HG03378 (cell line): ENCODE results near the gene ABCB8.

Source experiments
- ATAC-seq: cut with Tn5 transposase; IDR thresholded peaks from one replicate; pipeline ENCODE4 v1.9.1; 2021; ENCODE audit warnings: mild to moderate bottlenecking, moderate library complexity; ENCODE audit not compliant: unreplicated experiment

ABCB8 gene

GRCh38 chr7:151070574-151070960, 42.3 kb downstream of the ABCB8 start:
- no peak for ATAC-seq

DNA sequence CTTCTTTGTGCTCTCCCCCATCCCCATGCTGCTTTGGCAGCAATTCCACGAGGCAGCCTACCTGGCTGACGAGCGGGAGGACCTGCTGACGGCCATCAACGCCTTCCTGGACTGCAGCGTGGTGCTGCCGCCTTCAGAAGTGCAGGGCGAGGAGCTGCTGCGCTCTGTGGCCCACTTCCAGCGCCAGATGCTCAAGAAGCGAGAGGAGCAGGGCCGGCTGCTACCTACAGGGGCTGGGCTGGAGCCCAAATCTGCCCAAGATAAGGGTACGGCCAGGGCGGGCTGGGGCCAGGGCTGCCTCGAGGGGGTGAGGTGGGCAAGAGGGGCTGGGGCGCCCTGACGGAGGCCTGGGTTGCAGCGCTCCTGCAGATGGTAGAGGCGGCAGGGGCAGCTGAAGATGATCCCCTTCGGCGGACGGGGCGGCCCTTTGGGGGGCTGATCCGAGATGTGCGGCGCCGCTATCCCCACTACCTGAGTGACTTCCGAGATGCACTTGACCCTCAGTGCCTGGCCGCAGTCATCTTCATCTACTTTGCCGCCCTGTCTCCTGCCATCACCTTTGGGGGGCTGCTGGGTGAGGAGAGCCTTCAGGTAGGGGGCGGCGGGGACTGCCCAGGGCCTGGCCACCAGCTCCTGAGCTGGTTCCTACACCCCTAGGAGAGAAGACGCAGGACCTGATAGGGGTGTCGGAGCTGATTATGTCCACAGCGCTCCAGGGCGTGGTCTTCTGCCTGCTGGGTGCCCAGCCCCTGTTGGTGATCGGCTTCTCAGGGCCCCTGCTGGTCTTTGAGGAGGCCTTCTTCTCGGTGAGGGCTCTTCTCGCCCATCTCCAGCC, 43.0 kb downstream of the ABCB8 start:
- ATAC-seq, result no peak

DNA sequence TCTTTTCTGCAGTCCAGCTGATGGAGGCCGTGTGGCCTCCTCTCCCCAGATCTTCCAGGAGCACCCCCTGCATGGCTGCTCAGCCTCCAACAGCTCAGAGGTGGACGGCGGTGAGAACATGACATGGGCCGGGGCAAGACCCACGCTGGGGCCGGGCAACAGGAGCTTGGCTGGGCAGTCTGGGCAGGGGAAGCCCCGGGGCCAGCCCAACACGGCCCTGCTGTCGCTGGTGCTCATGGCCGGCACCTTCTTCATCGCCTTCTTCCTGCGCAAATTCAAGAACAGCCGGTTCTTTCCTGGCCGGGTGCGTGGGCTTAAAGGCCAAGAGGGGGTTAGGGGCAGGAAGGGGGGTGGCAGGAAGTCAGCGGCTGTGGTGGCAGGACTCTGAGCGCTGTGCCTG, 45.7 kb downstream of the ABCB8 start:
- no peak for ATAC-seq

DNA sequence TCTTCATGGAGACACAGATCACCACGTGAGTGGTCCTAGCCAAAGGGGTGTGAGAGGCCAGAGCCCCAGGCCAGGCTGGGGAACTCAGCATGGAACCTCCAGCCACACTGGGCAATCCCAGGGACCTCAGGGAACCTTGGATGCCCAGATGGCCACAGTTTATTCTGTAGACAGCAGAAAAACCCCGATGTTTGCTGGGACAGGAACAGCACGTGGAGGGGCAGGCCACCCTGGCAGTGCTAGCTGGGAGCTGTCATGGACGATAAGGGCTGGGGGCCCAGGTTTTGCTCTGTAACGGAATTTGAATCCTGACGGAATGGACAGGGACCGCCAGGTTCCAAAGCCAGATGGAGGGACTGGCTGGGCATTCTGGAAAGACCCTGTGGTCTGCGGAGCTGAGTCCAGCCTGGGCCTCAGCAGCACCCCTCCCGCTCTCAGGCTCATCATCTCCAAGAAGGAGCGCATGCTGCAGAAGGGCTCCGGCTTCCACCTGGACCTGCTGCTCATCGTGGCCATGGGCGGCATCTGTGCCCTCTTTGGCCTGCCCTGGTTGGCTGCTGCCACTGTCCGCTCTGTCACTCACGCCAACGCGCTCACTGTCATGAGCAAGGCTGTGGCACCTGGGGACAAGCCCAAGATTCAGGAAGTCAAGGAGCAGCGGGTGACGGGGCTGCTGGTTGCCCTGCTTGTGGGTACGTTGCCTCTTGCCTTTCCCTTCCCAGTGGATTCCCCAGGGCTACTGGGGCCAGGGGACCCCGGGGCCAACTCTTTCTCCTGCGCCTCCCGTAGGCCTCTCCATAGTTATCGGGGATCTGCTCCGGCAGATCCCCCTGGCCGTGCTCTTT, 46.8 kb downstream of the ABCB8 start:
- ATAC-seq, result no peak

DNA sequence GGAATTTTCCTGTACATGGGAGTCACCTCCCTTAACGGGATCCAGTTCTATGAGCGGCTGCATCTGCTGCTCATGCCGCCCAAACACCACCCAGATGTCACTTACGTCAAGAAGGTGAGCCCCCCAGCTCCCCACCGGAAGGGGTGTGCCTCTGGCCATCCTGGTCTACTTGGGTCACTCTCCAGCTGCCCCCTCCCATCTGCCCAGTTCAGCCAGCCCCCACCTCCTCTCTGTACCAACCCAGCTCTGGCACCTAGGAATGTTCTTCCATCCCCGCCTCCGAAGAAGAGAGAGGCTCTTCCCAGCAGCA, 47.4 kb downstream of the ABCB8 start:
- no peak for ATAC-seq

- no peak for ATAC-seq
Measured at GRCh38 chr7:151075978-151076426, 47.8 kb downstream of the ABCB8 start.

- no peak for ATAC-seq
Measured at GRCh38 chr7:151076863-151077704, 48.8 kb downstream of the ABCB8 start.

DNA sequence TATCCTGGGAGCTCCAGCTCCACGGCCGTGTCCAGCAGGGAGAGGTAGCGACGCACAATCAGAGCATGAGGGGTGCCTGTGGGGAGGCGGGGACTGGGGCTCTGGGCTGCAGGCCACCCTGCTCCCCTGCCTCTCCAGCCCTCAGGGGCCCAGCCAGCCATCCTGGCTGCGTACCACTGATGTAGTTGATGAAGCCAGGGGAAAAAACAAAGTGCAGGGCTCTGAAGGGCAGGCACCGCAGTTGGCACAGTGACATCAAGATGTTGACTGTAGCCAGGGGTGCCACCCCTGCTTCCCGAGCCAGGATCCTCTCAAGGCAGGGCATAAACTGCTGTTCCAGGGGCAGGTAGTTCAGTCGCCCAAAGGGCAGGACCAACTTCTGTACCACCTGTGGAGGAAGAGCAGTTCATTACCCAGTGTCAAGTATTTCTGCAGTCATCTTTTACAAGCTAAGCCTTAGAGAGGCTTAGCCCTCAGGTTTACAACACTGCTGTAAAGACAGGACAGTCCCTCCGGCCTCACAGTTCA, 49.5 kb downstream of the ABCB8 start:
- no peak for ATAC-seq

GRCh38 chr7:151078233-151079040, 50.2 kb downstream of the ABCB8 start:
- ATAC-seq, result no peak

GRCh38 chr7:151079199-151079910, 51.1 kb downstream of the ABCB8 start:
- no peak for ATAC-seq

GRCh38 chr7:151080067-151080521, 51.8 kb downstream of the ABCB8 start:
- no peak for ATAC-seq

GRCh38 chr7:151080522-151081169, 52.4 kb downstream of the ABCB8 start, which contains the start of gene FASTK:
Gene FASTK, minus strand, starts transcription at chr7:151080809. Its CDS starts 43 bp downstream, at chr7:151080766.
- peak; percentile 63 for ATAC-seq

- no peak for ATAC-seq
Measured at GRCh38 chr7:151081170-151082101, 53.2 kb downstream of the ABCB8 start.

- no peak for ATAC-seq
Measured at GRCh38 chr7:151082141-151083070, 54.2 kb downstream of the ABCB8 start.

DNA sequence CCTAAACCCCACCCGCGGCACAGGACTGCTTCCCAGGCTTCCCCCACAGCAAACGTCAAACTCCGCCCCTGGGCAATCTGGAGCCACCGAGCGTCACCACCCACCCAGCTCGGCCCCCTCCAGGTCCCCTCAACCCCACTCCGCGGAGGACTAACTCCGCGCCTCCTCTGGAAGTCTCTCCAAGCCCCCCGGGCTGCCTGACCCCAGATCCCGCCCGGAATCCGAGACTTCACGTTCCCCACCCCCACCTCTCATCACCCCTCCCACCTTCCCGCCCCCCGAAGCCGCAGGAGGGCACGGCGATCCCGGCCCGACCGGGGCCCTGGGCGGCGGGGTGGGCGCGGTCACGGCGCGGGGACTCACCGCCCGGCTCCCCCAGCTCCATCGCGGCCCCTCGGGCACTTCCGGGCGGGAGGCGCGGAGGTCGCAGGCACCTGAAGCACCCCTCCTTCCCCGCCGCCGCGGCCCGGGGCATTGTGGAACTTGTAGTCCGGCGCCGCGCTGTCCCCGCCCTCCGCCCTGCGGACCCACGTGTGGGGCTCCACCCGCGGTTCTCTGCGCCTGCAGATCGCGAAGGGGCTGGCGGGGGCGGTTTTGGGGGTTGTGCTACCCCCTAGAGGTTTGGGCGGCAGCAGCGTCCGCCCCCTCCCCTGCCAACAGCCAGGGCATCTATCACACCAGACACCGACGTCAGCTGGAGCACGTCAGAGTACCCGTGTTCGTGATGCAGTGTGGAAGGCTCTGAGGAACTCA, 55.0 kb downstream of the ABCB8 start, which contains the start of gene TMUB1:
Gene TMUB1 (minus strand): TSS at position 423 of the 753 bp plus-strand sequence. CDS start 930 bp downstream, outside the sequence.
- ATAC-seq, result peak; percentile 39

DNA sequence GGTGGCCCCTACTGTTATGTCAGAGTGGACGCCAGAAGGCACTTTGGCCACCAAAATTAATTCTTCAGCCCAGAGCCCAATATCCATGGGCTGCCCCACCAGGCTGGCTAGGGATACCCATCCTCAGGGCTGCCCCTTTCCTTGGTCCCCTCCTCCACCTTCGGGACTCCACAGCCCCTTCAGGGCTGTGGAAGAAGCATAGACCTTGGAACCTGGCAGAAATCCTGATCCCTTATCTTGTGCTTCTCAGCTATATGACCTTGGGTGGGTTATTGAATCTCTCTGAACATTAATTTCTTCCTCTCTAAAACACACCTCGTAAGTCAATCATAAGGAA, 55.5 kb downstream of the ABCB8 start:
- ATAC-seq, result no peak
